GM06990 (cell line): ENCODE measurements around the gene NAA15.

ENCODE experiments used
- DNase-seq: peaks from one replicate; pipeline ENCODE4 v3.0.0-alpha.2; 2011; ENCODE audit not compliant: insufficient read length; ENCODE audit errors: extremely low read depth
- H3K27me3 ChIP-seq: replicated peaks from 2 replicates; pipeline ENCODE4 v1.6.0; 2011; ENCODE audit warnings: low read length; ENCODE audit not compliant: control insufficient read depth, insufficient read depth
- H3K36me3 ChIP-seq: 2 replicates; pipeline ENCODE4 v1.5.1; 2011; ENCODE audit warnings: low read length; ENCODE audit not compliant: control insufficient read depth, insufficient read depth
- H3K4me3 ChIP-seq: replicated peaks from 2 replicates; pipeline ENCODE4 v1.5.1; 2011; ENCODE audit warnings: low read depth, mild to moderate bottlenecking, control low read depth, low read length
- TF ChIP-seq, protein P1 (sequence below): IDR thresholded peaks from 2 replicates; pipeline ENCODE4 v1.5.1; 2011; ENCODE audit warnings: low read length, control low read depth, mild to moderate bottlenecking, inconsistent platforms; ENCODE audit not compliant: insufficient read depth, poor library complexity, severe bottlenecking

The NAA15 gene

DNA sequence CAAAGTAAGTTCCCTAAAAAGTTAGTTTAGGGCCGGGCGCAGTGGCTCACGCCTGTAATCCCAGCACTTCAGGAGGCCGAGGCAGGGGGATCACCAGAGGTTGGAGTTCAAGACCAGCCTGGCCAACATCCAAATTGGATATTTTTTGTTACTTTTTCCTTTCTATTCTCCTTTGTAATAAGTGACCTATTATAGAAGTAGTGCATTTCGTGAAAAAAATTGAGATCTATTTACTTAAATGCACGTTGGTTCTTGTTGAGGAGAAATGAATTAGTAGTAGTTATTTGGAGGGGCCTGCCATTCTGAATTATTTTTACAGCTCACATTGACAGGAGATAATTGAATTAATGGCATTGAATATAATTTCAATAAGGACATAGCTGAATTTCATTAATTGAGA, 23.3 kb downstream of the NAA15 start:
- H3K4me3 ChIP-seq: no peak overlapping the region
- TF ChIP-seq, protein P1, sequence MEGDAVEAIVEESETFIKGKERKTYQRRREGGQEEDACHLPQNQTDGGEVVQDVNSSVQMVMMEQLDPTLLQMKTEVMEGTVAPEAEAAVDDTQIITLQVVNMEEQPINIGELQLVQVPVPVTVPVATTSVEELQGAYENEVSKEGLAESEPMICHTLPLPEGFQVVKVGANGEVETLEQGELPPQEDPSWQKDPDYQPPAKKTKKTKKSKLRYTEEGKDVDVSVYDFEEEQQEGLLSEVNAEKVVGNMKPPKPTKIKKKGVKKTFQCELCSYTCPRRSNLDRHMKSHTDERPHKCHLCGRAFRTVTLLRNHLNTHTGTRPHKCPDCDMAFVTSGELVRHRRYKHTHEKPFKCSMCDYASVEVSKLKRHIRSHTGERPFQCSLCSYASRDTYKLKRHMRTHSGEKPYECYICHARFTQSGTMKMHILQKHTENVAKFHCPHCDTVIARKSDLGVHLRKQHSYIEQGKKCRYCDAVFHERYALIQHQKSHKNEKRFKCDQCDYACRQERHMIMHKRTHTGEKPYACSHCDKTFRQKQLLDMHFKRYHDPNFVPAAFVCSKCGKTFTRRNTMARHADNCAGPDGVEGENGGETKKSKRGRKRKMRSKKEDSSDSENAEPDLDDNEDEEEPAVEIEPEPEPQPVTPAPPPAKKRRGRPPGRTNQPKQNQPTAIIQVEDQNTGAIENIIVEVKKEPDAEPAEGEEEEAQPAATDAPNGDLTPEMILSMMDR: no peak
- H3K36me3 ChIP-seq: peaks cover 2% of the 10 kb centered on the region
- no peak for DNase-seq
- H3K27me3 ChIP-seq: no peaks in the 10 kb centered on the region

DNA sequence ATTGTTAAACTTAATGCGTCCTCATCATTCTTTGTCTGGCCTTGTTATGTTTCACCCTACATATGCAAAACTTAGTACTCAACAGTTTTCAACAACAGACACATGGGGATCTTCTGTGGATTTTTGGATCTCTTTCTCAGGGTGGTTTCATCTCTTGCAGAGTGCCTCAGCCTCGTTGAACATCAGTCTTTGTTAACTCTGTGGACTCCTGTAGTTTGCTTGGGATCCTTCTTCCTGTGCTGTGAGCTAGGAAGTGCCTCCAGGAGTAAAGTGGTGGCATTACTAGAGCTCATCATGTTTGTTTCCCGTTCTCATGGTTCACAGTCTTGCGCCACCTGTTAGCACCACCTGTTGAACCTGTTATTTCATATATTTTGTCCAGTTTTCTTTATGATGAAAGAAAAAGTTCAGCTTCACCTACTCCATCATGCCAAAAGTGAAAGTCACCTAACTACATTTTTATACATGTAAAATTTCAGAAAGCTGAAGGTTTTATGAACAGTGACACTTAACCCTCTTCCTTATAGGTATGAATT, 28.4 kb downstream of the NAA15 start:
- TF ChIP-seq, protein P1: no peak
- H3K36me3 ChIP-seq: peaks cover 2% of the 10 kb centered on the region; the same call in 1 of the 2 replicates
- DNase-seq: no peak
- H3K27me3 ChIP-seq: no peaks in the 10 kb centered on the region
- no peak overlapping the region for H3K4me3 ChIP-seq

DNA sequence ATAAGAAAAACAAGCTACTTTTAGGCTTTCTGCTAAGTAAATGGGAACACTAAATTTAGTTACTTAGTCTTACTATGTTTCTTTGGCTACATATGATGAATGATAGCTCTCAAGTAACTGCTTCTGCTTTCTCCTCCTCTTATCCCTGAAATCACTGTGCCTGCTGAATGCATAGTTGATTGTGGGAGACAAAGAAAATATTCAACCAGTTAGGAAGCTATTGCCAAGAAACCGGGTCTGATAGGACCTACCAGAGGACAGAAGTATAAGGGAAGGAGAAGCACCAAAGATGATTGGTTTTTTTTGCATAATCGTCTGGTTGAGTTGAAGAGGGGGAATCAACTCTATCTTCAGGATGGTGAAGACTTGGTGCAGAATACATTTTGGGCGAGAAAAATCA, 29.0 kb downstream of the NAA15 start:
- Histone ChIP-seq H3K27me3 (no peaks in the 10 kb centered on the region), H3K36me3 (peaks cover 2% of the 10 kb centered on the region; the same call in 1 of the 2 replicates), H3K4me3 (no peak overlapping the region)
- DNase-seq: no peak
- TF ChIP-seq, protein P1: no peak

DNA sequence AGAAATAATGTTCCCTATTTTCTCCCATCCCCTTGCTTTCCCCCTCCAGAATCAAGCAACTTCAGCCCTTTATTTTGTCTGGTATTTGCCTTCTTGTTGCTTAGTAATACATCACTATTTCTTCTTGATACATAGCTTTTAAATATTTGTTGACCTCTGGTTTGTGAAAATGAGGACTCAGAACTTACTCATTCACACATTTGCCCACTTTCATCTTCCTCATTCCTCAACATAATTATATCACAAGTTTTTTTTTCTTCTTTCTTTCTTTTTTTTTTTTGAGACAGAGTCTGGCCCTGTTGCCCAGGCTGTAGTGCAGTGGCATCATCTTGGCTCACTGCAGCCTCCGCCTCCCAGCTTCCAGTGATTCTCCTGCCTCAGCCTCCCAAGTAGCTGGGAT, 29.9 kb downstream of the NAA15 start:
- Histone ChIP-seq H3K27me3 (no peaks in the 10 kb centered on the region), H3K36me3 (peaks cover 2% of the 10 kb centered on the region; the same call in 1 of the 2 replicates), H3K4me3 (no peak overlapping the region)
- DNase-seq: no peak
- TF ChIP-seq, protein P1: no peak

DNA sequence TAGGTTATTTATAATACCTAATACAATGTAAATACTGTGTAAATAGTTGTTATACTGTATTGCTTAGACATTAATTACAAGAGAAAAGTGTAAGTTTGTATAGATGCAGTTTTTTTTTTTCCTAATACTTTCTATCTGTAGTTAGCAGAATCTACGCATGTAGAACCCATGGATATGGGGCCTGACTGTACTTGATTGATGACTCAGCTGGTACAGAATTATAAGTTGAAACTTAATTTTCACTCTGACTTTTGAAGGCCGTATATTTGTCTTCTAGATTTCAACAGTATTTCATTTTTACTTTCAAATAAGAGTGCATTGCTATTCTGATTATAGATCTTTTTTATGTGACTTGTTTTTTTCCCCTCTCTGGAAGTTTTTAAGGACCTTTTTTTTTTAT, 31.7 kb downstream of the NAA15 start:
- Histone ChIP-seq H3K36me3 (peaks cover 2% of the 10 kb centered on the region; the same call in 1 of the 2 replicates), H3K27me3 (no peaks in the 10 kb centered on the region), H3K4me3 (no peak overlapping the region)
- DNase-seq: no peak
- TF ChIP-seq, protein P1: no peak

DNA sequence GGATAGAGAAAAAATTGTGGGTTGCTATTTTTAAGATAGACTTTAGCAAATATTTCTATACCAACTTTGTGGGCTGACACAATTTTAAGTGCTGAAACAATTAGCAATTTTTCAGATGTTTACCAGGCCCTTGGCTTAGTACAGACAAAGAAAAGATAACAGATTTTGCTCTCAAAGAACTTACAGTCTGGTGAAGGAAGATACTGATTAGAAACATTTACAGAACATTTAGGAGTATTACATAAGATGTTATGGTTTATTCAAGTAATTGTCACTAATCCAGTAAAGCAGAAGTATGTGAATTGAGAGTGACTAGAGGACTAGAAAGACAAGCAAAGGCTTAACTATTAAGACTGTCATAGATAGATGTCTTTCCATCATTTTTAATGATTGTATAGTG, 36.3 kb downstream of the NAA15 start:
- Histone ChIP-seq H3K36me3 (peaks cover 2% of the 10 kb centered on the region), H3K4me3 (no peak overlapping the region), H3K27me3 (no peaks in the 10 kb centered on the region)
- no peak for DNase-seq
- TF ChIP-seq, protein P1: no peak
